ENCODE data around the gene TFPI.
"Not testable (repeated sequence)": the region's sequence is repeated elsewhere in the genome, so short reads cannot be mapped to it uniquely, and the experiment has no call there.

TFPI gene
- total RNA-seq = 0 to 1.6 (median 0.04) reads per million in 4 experiments

GRCh38 chr2:187554011-187554703, at the start of gene TFPI:
TSS of gene TFPI (minus strand) at chr2:187554435. CDS start at chr2:187503768, 50,667 bp downstream.
- DNase-seq = no peak

DNA sequence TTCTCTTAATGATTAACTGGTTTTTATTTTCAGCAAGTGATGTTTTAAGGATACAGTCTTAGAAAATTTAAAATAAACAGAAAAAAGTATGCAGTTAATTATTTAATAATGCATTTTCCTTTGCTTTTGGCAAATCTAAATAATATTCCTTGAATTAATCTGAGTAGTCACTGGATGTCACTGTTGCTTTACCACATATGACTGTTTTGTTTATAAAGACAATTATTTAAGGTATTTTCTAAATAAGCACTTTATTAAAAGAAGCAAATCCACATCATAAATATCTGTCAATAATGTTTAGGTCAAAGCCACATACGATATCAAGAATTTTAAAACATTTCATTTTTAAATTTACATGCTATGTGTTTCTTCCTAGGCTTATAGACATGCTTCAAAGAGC, 40.6 kb upstream of the TFPI start:
- DNase-seq = no peak

DNA sequence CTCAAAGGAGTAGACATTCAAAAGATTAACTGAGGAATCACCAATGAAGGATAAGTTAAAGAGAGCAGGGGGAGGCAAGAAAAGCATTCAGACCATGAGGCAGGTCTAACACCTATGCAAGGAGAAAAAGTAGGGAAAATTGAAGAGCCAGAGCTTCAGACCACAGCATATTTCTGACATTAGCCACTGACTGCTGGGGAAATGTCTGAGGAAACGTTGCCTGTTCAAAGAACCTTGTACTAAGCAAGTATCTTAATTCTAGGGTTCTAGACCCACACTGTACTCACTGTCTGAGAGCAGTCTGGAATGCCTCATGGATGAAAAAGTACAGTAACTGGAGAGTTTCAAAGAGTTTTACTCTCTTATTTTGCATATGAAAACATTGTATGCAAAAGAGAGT, 39.5 kb upstream of the TFPI start:
- DNase-seq = no peak

GRCh38 chr2:187593098-187593497, 38.9 kb upstream of the TFPI start:
- no peak for DNase-seq

- no peak for DNase-seq
These were observed 35.9 kb upstream of the TFPI start for GRCh38 chr2:187590175-187590574.

DNA sequence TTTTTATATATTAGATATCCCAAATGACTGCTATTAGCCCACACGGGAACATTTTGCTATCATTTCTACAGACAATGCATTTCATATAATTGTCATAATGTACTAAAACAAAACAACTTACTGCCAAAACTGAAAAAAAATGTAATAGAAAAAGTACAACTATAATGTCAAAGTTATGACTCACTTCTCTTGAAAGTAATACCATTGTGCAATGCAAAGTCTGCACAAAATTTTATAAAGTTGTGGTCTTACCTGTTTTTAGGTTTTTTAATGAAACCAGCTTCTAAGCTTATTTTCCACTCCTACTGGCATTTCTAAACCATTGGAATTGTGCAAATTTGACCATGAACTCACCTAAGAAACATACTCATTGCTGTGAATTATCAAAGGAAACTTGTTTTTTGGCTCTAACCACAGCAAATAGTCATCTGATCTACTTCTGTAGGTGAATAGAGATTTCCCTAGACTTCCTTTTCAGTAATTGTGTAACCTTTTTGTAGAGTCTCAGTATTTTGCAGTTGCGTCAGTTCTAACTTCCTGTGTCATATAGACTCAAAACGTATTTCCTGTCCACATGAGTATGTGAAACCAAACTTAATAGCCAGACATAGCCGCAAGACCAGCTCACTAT, 31.9 kb upstream of the TFPI start:
- DNase-seq = no peak

DNA sequence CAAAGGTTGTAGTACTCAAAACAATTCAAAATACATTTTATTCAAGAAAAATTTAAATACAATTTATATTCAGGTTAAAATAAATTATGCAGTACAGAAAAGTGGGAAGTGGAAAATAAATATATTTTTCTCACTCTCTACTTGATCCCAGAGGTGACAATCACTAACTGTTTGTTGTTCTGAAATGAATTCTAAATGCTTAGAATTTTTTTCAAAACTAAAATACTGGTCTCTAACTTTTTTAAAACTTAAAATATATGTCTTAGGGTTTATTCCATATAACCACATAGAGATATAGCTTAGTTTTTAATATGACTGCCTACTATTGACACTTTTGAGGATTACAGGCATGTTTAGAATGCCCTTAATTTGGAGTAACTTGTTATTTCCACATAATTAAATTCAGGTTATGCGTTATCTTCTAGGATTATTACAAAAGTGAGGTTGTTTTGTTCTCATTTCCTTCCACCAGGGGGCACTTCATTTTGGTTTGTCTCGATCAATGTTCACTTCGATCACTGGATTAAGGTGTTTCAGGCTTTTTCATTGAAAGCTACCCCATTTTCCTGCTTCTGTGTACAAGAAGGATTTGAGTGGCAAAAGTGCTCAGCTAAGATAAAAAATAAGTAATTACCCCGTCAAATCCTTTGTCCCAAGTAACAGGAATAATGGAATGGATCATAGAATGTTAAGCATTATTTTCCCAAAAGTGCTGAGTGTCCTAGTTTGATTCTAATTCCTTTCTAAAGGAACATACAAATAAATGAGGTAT, 27.1 kb upstream of the TFPI start:
- DNase-seq = no peak

- DNase-seq = no peak
These were observed 26.4 kb upstream of the TFPI start for GRCh38 chr2:187580462-187581124.

DNA sequence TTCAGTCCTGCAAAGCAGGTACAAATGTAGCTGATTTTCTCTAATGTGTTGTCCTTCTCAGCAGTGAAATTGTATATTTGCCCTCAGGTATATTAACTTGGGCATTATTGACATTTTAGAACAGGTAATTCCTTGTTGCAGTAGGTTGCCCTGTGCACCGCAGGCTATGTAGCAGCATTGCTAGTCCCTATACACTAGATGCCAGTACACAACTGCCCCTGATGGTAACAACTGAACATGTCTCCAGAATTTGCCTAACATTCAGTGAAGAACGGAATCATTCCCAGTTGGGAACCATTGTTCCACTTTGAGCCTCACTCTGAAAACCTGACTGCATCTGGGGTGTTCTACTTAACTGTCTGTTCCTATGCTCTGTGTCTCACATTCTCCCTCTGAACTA, 23.1 kb upstream of the TFPI start:
- no peak for DNase-seq

- DNase-seq = no peak
These were observed 22.7 kb upstream of the TFPI start for GRCh38 chr2:187576906-187577305.

DNA sequence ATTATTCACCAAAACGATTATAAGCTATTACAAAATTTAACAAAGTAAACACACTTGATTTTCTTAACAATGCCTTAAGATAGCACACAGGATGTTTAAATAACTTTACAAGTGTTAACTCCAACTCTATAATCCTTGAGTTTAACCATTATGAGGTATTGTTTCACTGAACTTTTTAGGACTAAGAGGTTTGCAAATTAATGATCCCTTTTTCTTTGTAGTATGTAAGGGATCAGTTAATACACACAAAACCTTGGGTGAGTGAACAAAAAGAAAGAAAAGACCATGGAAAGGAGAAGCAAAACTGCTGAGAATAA, 21.5 kb upstream of the TFPI start:
- DNase-seq = no peak

DNA sequence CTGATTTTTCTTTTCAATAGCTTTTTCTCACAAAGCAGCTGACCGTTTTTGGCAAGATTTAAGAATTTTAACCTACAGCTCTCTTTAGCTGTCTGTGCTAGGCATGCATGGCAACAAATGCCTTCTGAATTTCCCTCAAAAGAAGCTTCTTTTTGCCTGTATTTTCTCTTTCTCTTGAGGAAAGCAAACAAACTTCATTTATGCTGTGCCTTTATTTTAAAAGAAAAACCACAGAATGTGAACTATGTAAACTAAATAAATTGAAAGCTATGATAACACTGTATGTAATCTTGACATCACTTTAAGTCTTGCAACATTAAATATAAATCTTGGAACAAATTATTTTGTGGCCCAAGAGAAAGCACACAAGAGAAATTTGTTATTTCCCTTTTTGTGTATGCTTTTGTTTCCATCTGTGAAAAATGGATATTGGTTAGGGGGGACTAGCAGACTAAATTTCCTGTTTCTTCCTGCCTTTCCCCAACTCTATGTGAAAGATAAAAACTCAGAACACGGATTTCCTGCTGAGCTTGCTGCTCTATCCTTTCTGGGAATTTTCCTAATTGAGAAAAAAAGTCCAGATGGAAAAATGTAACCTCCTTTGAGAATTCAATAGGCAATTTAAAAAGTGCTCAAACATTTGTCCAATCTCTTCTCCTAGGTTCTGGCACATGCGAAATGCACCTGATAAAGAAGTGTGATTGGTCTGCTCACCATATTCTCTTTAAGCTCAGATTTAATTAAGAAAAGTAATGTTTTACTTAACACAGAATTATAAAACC, 20.9 kb upstream of the TFPI start:
- no peak for DNase-seq

GRCh38 chr2:187573722-187574121, 19.5 kb upstream of the TFPI start:
- DNase-seq = no peak

DNA sequence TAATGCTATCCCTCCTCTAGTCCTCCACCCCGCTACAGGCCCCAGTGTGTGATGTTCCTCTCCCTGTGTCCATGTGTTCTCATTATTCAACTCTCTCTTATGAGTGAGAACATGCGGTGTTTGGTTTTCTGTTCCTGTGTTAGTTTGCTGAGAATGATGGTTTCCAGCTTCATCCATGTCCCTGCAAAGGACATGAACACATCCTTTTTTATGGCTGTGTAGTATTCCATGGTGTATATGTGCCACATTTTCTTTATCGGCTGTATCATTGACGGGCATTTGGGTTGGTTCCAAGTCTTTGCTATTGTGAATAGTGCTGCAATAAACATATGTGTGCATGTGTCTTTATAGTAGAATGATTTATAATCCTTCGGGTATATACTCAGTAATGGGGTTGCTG, 17.8 kb upstream of the TFPI start:
- DNase-seq = not testable (repeated sequence)

DNA sequence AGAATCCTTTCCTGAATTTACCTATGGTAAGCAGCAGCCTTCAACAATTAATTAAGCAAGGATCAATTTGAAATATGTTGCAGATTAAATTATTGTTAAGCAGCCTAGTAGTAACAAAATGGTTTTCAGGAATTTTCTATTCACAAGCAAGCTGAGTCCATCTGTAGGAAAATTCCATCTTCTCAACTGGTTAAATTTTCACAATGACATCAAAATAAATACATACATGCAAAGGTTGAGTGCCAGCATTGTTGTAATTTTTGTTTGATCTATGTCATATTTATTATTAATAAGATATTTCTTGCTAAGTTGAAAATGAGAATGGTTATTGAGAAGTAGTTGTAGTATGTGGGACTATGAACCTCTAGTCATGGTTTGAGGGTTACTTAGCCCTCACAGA, 15.3 kb upstream of the TFPI start:
- DNase-seq = no peak

- no peak for DNase-seq
These were observed 14.8 kb upstream of the TFPI start for GRCh38 chr2:187569042-187569441.

GRCh38 chr2:187567126-187567525, 12.9 kb upstream of the TFPI start:
- no peak for DNase-seq

DNA sequence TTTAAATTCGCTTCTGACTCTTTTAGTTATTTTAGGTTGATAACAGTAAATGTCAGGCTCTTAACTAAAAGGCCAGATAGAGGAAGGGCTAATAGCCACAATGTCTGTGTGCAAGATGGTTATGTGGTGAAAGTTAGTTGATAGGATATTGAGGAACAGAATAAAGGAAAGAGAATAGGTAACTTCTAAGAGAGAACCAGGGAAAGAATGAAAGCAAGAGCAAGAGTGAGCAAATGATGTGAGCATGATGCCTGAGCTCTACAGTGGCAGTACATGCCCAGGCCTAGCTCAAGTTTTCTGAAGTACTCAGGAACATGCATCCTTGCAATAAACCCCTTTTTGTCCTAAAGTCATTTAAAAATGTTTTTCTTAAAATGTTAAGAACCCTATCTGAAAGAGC, 12.5 kb upstream of the TFPI start:
- DNase-seq = no peak

GRCh38 chr2:187566266-187566665, 12.0 kb upstream of the TFPI start:
- no peak for DNase-seq

DNA sequence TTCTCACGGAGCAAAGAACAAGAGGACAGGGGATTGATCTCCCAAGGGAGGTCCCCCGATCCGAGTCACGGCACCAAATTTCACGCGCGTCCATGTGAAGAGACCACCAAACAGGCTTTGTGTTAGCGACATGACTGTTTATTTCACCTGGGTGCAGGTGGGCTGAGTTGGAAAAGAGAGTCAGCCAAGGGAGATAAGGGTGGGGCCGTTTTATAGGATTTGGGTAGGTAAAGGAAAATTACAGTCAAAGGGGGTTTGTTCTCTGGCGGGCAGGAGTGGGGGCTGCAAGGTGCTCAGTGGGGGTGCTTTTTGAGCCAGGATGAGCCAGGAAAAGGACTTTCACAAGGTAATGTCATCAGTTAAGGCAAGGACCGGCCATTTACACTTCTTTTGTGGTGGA, 11.4 kb upstream of the TFPI start:
- not testable (repeated sequence) for DNase-seq

DNA sequence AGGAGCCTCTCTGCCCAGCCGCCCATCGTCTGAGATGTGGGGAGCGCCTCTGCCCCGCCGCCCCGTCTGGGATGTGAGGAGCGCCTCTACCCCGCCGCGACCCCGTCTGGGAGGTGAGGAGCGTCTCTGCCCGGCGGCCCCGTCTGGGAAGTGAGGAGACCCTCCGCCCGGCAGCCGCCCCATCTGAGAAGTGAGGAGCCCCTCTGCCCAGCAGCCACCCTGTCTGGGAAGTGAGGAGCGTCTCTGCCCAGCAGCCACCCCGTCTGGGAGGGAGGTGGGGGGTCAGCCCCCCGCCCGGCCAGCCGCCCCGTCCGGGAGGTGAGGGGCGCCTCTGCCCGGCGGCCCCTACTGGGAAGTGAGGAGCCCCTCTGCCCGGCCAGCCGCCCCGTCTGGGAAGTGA, 2.3 kb upstream of the TFPI start:
- DNase-seq = not testable (repeated sequence)

GRCh38 chr2:187554704-187555082, 458 bp upstream of the TFPI start:
- no peak for DNase-seq

All from effector CD8-positive, alpha-beta T cell (primary cell).